Hepatocyte (in vitro differentiated cells): ENCODE data around the gene SLC25A20.

Experiments
- EZH2phosphoT487 ChIP-seq: fragments of 200-600 bp; sonication (generic); IDR thresholded peaks from one replicate; pipeline ENCODE4 v1.6.1; 2018; ENCODE audit warnings: antibody characterized with exemption, mild to moderate bottlenecking, low read depth, moderate library complexity; ENCODE audit not compliant: unreplicated experiment, severe bottlenecking
- TF ChIP-seq, protein P1 (sequence below): fragments of 200-600 bp; sonication (generic); IDR thresholded peaks from 2 replicates; pipeline ENCODE4 v1.5.1; 2016; ENCODE audit warnings: antibody characterized with exemption, mild to moderate bottlenecking; ENCODE audit not compliant: poor library complexity

DNA sequence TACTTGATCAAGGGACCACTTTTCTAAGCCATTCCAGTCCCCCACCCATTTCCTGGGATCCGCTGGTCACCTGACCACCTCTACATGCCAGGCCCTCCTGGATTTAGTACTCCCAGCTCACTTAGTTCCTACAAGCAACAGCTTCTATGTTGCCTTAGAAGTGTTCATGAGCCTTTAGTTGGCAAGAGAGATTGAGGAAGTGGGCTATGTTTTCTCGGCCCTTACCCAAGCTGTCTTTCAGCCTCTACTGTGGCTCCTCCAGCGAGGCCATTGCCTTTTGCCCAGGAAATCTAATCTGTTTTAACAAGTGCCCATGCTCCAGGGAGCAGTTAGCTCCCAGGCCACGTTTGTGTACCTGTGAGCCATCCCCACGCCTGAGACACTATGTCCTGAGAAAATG, 46.5 kb downstream of the SLC25A20 start:
- no peak for TF ChIP-seq EZH2phosphoT487
- TF ChIP-seq, protein P1, sequence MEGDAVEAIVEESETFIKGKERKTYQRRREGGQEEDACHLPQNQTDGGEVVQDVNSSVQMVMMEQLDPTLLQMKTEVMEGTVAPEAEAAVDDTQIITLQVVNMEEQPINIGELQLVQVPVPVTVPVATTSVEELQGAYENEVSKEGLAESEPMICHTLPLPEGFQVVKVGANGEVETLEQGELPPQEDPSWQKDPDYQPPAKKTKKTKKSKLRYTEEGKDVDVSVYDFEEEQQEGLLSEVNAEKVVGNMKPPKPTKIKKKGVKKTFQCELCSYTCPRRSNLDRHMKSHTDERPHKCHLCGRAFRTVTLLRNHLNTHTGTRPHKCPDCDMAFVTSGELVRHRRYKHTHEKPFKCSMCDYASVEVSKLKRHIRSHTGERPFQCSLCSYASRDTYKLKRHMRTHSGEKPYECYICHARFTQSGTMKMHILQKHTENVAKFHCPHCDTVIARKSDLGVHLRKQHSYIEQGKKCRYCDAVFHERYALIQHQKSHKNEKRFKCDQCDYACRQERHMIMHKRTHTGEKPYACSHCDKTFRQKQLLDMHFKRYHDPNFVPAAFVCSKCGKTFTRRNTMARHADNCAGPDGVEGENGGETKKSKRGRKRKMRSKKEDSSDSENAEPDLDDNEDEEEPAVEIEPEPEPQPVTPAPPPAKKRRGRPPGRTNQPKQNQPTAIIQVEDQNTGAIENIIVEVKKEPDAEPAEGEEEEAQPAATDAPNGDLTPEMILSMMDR, result no peak
